ENCODE measurements around the gene TACC3.
A peak's percentile ranks its signal among the peaks of the same experiment; 100 is the strongest.

TACC3 gene

GRCh38 chr4:1723131-1723801, 1.9 kb downstream of the TACC3 start:
- CTCF ChIA-PET, result interaction anchor here (0.5 to 11.9 kb wide), 2 partner anchors 31 to 1672 kb away, joined by 8 to 110 read pairs; no protein-coding TSS in a partner anchor

GRCh38 chr4:1725521-1725920, 4.2 kb downstream of the TACC3 start:
- ChIA-PET CTCF (interaction anchor here (11.9 kb wide), 1 partner anchor 33 kb away, joined by 110 read pairs; no protein-coding TSS in a partner anchor), POLR2A (interaction anchor here (0.7 to 3.2 kb wide), 3 partner anchors 13 to 32 kb away, joined by 3 to 11 read pairs (median 4); partner anchors contain the start of gene SLBP)
- DNase-seq (ENCODE audit: extremely low spot score), result no peak

More at GRCh38 chr4:1723131-1723801, 1.9 kb downstream of the TACC3 start:
- DNase-seq (ENCODE audit: extremely low spot score), result no peak
- TF ChIP-seq TARDBP (IDR thresholded peaks at IDR 0.05), result no peak
- no peak for TF ChIP-seq ZNF384 (IDR thresholded peaks at IDR 0.05)
- TF ChIP-seq FOXA1 (IDR thresholded peaks at IDR 0.05), result no peak
- TF ChIP-seq NFRKB (IDR thresholded peaks at IDR 0.05), result no peak
- TF ChIP-seq LEF1 (IDR thresholded peaks at IDR 0.05; ENCODE audit: borderline replicate concordance), result no peak
- TF ChIP-seq BHLHE40 (IDR thresholded peaks at IDR 0.05; ENCODE audit: borderline replicate concordance), result no peak
- POLR2A ChIA-PET, result interaction anchor here (1.0 to 3.3 kb wide), 2 partner anchors 11 to 22 kb away, joined by 5 to 20 read pairs; partner anchors contain the start of gene SLBP

DNA sequence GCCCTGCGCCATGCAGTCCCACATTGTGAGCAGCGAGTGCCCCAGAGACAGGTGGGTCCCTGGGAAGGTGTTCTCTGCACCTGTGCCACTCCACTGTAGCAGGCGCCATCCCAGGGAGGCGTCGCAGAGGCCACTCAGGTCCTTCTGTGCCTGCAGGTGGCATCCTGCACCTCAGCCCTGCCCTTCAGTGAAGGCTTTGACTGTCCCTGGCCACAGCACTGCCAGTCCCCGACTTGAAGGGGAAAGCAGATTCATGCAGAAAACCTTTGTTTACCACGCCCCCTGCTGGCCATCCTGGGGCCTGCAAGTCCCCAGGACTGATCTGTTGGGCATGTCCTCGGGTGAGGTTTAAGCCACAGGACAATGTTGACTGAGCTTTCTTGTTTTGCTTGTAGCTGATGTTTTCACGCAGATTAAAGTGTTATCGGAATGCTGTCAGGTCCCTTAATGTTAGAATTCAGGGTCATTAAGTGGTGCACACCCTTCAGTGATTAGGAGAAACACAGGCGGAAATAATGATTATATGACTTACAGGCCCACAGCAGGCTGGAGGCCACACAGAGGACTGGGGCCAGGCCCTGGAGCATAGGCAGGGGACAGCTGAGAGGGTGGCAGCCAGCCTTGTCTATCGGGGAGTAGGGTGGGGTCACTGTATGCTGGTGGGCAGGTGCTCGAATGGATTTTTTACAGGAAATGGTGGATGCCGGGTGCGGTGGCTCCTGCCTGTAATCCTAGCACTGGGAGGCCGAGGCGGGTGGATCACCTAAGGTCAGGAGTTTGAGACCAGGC, 5.0 kb downstream of the TACC3 start:
- ChIA-PET POLR2A (interaction anchor here (1.8 to 3.2 kb wide), 2 partner anchors 14 to 33 kb away, joined by 4 to 11 read pairs; partner anchors contain the start of gene SLBP), CTCF (interaction anchor here (0.6 to 11.9 kb wide), 3 partner anchors 17 to 34 kb away, joined by 3 to 110 read pairs (median 3); no protein-coding TSS in a partner anchor)
- peak; percentile 78 for DNase-seq (ENCODE audit: extremely low spot score)
- TF ChIP-seq ARNT (IDR thresholded peaks at IDR 0.05) (no peak), SUZ12 (IDR thresholded peaks at IDR 0.05) (no peak), CTBP1 (IDR thresholded peaks at IDR 0.05; ENCODE audit: borderline replicate concordance) (no peak), NFRKB (IDR thresholded peaks at IDR 0.05) (no peak), L3MBTL2 (conservative IDR thresholded peaks at IDR 0.05) (no peak), FOXA1 (IDR thresholded peaks at IDR 0.05) (no peak), TARDBP (IDR thresholded peaks at IDR 0.05) (no peak), LEF1 (IDR thresholded peaks at IDR 0.05; ENCODE audit: borderline replicate concordance) (no peak), FOXK2 (IDR thresholded peaks at IDR 0.05) (no peak), ZNF384 (IDR thresholded peaks at IDR 0.05) (no peak), FOXM1 (IDR thresholded peaks at IDR 0.05; ENCODE audit: borderline replicate concordance) (no peak), HDGF (IDR thresholded peaks at IDR 0.05; ENCODE audit: borderline replicate concordance) (no peak), BHLHE40 (IDR thresholded peaks at IDR 0.05; ENCODE audit: borderline replicate concordance) (no peak), SP1 (IDR thresholded peaks at IDR 0.05) (no peak), ELF4 (IDR thresholded peaks at IDR 0.05) (no peak)
- TF ChIP-seq, protein P1, sequence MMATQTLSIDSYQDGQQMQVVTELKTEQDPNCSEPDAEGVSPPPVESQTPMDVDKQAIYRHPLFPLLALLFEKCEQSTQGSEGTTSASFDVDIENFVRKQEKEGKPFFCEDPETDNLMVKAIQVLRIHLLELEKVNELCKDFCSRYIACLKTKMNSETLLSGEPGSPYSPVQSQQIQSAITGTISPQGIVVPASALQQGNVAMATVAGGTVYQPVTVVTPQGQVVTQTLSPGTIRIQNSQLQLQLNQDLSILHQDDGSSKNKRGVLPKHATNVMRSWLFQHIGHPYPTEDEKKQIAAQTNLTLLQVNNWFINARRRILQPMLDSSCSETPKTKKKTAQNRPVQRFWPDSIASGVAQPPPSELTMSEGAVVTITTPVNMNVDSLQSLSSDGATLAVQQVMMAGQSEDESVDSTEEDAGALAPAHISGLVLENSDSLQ (IDR thresholded peaks at IDR 0.05), result no peak

More at GRCh38 chr4:1725521-1725920, 4.2 kb downstream of the TACC3 start:
- TF ChIP-seq CTBP1 (IDR thresholded peaks at IDR 0.05; ENCODE audit: borderline replicate concordance), result no peak
- TF ChIP-seq L3MBTL2 (conservative IDR thresholded peaks at IDR 0.05), result no peak
- no peak for TF ChIP-seq ARNT (IDR thresholded peaks at IDR 0.05)
- no peak for TF ChIP-seq ELF4 (IDR thresholded peaks at IDR 0.05)
- no peak for TF ChIP-seq NFRKB (IDR thresholded peaks at IDR 0.05)
- TF ChIP-seq FOXK2 (IDR thresholded peaks at IDR 0.05), result no peak
- no peak for TF ChIP-seq SUZ12 (IDR thresholded peaks at IDR 0.05)
- TF ChIP-seq LEF1 (IDR thresholded peaks at IDR 0.05; ENCODE audit: borderline replicate concordance), result no peak
- TF ChIP-seq SP1 (IDR thresholded peaks at IDR 0.05), result no peak
- TF ChIP-seq FOXA1 (IDR thresholded peaks at IDR 0.05), result no peak
- no peak for TF ChIP-seq FOXM1 (IDR thresholded peaks at IDR 0.05; ENCODE audit: borderline replicate concordance)
- TF ChIP-seq BHLHE40 (IDR thresholded peaks at IDR 0.05; ENCODE audit: borderline replicate concordance), result no peak
- TF ChIP-seq ZNF384 (IDR thresholded peaks at IDR 0.05), result no peak
- TF ChIP-seq, protein P1 (IDR thresholded peaks at IDR 0.05), result no peak
- TF ChIP-seq HDGF (IDR thresholded peaks at IDR 0.05; ENCODE audit: borderline replicate concordance), result no peak
- no peak for TF ChIP-seq TARDBP (IDR thresholded peaks at IDR 0.05)

DNA sequence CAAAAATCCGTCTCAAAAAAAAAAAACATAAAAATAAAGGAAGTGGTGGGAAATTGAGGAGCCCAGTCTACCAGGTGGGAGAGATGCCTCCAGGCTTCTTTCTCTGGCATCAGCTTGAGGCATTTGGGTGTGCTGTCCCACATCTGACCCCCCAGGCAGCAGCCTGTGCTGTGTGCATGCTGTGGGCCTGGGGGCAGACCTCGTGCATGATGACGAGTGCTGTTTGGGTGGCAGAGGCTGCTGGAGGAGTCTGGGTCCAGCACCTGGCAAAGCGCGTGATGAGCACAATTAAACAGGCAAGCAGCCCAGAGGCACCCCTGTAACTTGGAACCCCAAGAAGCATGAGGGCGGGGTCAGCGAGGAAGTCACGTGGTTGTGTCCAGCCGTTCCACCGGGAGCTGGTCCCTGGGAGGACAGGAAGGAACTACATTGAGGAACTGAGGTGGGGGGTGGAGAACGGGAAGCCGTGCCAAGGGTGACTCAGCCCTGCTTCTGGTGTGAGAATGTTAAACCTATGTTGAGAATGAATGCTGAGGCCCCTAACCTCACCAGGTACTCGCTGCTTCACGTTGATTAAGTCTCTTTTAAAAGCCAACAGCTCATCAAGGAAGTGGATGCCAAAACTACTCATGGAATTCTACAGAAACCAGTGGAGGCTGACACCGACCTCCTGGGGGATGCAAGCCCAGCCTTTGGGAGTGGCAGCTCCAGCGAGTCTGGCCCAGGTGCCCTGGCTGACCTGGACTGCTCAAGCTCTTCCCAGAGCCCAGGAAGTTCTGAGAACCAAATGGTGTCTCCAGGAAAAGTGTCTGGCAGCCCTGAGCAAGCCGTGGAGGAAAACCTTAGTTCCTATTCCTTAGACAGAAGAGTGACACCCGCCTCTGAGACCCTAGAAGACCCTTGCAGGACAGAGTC, 6.1 kb downstream of the TACC3 start:
- no peak for DNase-seq (ENCODE audit: extremely low spot score)

More for the DNA sequence above, 6.1 kb downstream of the TACC3 start:
- CTCF ChIA-PET, result interaction anchor here (0.6 to 11.9 kb wide), 4 partner anchors 9 to 239 kb away, joined by 3 to 110 read pairs (median 3); no protein-coding TSS in a partner anchor
- POLR2A ChIA-PET, result interaction anchor here (3.2 kb wide), 1 partner anchor 15 kb away, joined by 11 read pairs; the partner anchor contains the start of gene SLBP
- TF ChIP-seq L3MBTL2 (conservative IDR thresholded peaks at IDR 0.05) (no peak), FOXK2 (IDR thresholded peaks at IDR 0.05) (no peak), SUZ12 (IDR thresholded peaks at IDR 0.05) (no peak), FOXM1 (IDR thresholded peaks at IDR 0.05; ENCODE audit: borderline replicate concordance) (no peak), ELF4 (IDR thresholded peaks at IDR 0.05) (no peak), CTBP1 (IDR thresholded peaks at IDR 0.05; ENCODE audit: borderline replicate concordance) (no peak), LEF1 (IDR thresholded peaks at IDR 0.05; ENCODE audit: borderline replicate concordance) (no peak), BHLHE40 (IDR thresholded peaks at IDR 0.05; ENCODE audit: borderline replicate concordance) (no peak)
- TF ChIP-seq, protein P1 (IDR thresholded peaks at IDR 0.05), result no peak

Measured in HEK293T (cell line).